Endothelial cell of umbilical vein (primary cell): ENCODE measurements around the gene COPS4. TPM values are rescaled to one million over a fixed set of nuclear protein-coding genes. Genes with fewer than 3 reads are reported as not detected.

Experiments
- BruUV-seq: library from RNA; stranded (reverse); fragments of 400-500 nt; replicated peaks from 2 replicates; lab custom pipeline; 2021; lab: Mats Ljungman, UMichigan
- CTCF ChIA-PET: fragments of 300-600, 350-600 bp; sonication (Branson Sonifier 250); formaldehyde crosslinking; loops from one replicate; lab custom pipeline; 2021; ENCODE audit warnings: antibody characterized with exemption, inconsistent platforms; lab: Charles Lee
- POLR2A ChIA-PET: fragments of 300-600, 350-600 bp; sonication (Branson Sonifier 250); formaldehyde crosslinking; loops from one replicate; lab custom pipeline; 2021; ENCODE audit warnings: antibody characterized with exemption, inconsistent platforms; lab: Charles Lee
- DNase-seq: peaks from one replicate; pipeline ENCODE4 v3.0.0-alpha.2; 2011; ENCODE audit warnings: low read depth, low spot score
- FAIRE-seq: peaks from 2 replicates; lab custom pipeline; 2011; peaks lifted over from hg19 to GRCh38; lab: Jason Lieb, UNC
- H2AFZ ChIP-seq: 2 replicates; pipeline ENCODE4 v1.6.0; 2012; ENCODE audit warnings: low read depth, low read length, control low read depth, inconsistent platforms
- H3K27ac ChIP-seq: 2 replicates; pipeline ENCODE4 v1.5.1; 2011; ENCODE audit warnings: low read depth, mild to moderate bottlenecking, control low read depth, low read length, moderate library complexity; ENCODE audit not compliant: insufficient read depth
- H3K27me3 ChIP-seq, 2 experiments: 2 replicates each; pipeline versions ENCODE4 v1.6.0 to v1.6.1; 2011; ENCODE audit warnings: low read length in 2 of 2, mixed read lengths in 1 of 2; ENCODE audit not compliant: control insufficient read depth in 2 of 2, insufficient read depth in 2 of 2
- H3K36me3 ChIP-seq, 2 experiments: 2 replicates in 1 of 2; 3 replicates in 1 of 2; pipeline ENCODE4 v1.5.1; 2011; ENCODE audit warnings: low read length in 2 of 2, mild to moderate bottlenecking in 1 of 2, moderate library complexity in 1 of 2; ENCODE audit not compliant: control insufficient read depth in 2 of 2, insufficient read depth in 2 of 2; ENCODE audit errors: extremely low read depth in 1 of 2
- H3K4me1 ChIP-seq: 3 replicates; pipeline ENCODE4 v1.5.1; 2011; ENCODE audit warnings: mild to moderate bottlenecking, low read length; ENCODE audit not compliant: control insufficient read depth, insufficient read depth; ENCODE audit errors: extremely low read depth
- H3K4me2 ChIP-seq: 2 replicates; pipeline ENCODE4 v1.6.1; 2011; ENCODE audit warnings: low read length, control low read depth, mixed read lengths; ENCODE audit not compliant: insufficient read depth
- H3K4me3 ChIP-seq, 3 experiments: fragments of 200-600 bp in 1 of 3; sonication (generic), shearing (Covaris generic) in 1 of 3; replicated peaks in 1 of 3; 2 replicates each; pipeline ENCODE4 v1.5.1; 2011 to 2016; ENCODE audit warnings: control low read depth in 3 of 3, low read length in 3 of 3, mild to moderate bottlenecking in 2 of 3, inconsistent platforms in 1 of 3, low read depth in 1 of 3, moderate library complexity in 1 of 3; ENCODE audit not compliant: insufficient read depth in 1 of 3
- H3K79me2 ChIP-seq: 2 replicates; pipeline ENCODE4 v1.6.0; 2012; ENCODE audit warnings: low read length, inconsistent platforms; ENCODE audit not compliant: control insufficient read depth, insufficient read depth
- H3K9ac ChIP-seq: replicated peaks from 2 replicates; pipeline ENCODE3; 2011; ENCODE audit warnings: low read length, control low read depth; ENCODE audit not compliant: insufficient read depth; ENCODE audit errors: extremely low read depth
- H3K9me1 ChIP-seq: replicated peaks from 3 replicates; pipeline ENCODE4 v1.6.0; 2011; ENCODE audit warnings: mild to moderate bottlenecking, low read length; ENCODE audit not compliant: control insufficient read depth, insufficient read depth; ENCODE audit errors: extremely low read depth
- H3K9me3 ChIP-seq: replicated peaks from 2 replicates; pipeline ENCODE4 v1.5.1; 2012; ENCODE audit warnings: low read length, inconsistent platforms; ENCODE audit not compliant: control insufficient read depth, insufficient read depth
- H4K20me1 ChIP-seq: replicated peaks from 2 replicates; pipeline ENCODE3; 2011; ENCODE audit warnings: mild to moderate bottlenecking, low read length; ENCODE audit not compliant: control insufficient read depth, insufficient read depth; ENCODE audit errors: extremely low read depth
- EZH2 ChIP-seq: IDR thresholded peaks from 2 replicates; pipeline ENCODE4 v1.6.1; 2012; ENCODE audit warnings: borderline replicate concordance, low read depth, mild to moderate bottlenecking, moderate library complexity, low read length, inconsistent platforms; ENCODE audit not compliant: severe bottlenecking
- FOS ChIP-seq: IDR thresholded peaks from 2 replicates; pipeline ENCODE4 v1.6.1; 2011; ENCODE audit warnings: mild to moderate bottlenecking, low read length, moderate library complexity, borderline replicate concordance; ENCODE audit not compliant: insufficient read depth
- GATA2 ChIP-seq: IDR thresholded peaks from 2 replicates; pipeline ENCODE4 v1.7.0; 2011; ENCODE audit warnings: low read depth, mild to moderate bottlenecking, moderate library complexity, mixed read lengths, low read length; ENCODE audit not compliant: insufficient read length, insufficient read depth
- JUN ChIP-seq: IDR thresholded peaks from 2 replicates; pipeline ENCODE4 v1.6.1; 2011; ENCODE audit warnings: borderline replicate concordance, low read depth; ENCODE audit not compliant: insufficient read length, insufficient read depth
- POLR2A ChIP-seq: IDR thresholded peaks from 2 replicates; pipeline ENCODE4 v1.6.1; 2012; ENCODE audit warnings: low read depth, mild to moderate bottlenecking, control low read depth, low read length
- POLR2AphosphoS5 ChIP-seq: IDR thresholded peaks from 2 replicates; pipeline ENCODE4 v1.6.1; 2012; ENCODE audit warnings: low read depth, mild to moderate bottlenecking, control low read depth, low read length, moderate library complexity; ENCODE audit not compliant: insufficient read depth
- dilution Hi-C: fragments of 300-500 bp; cut with MboI; formaldehyde crosslinking; loops from one replicate; pipeline ENCODE4 v1.15.0; 2019; ENCODE audit warnings: low sequenced_read_pairs; ENCODE audit not compliant: extremely low pct_ligation_motif_present
- intact Hi-C: fragments of 100-400 bp; cut with micrococcal nuclease; formaldehyde crosslinking; loops from one replicate; pipeline ENCODE4 v1.10.0; 2022
- polyA plus RNA-seq, 4 experiments: library from polyadenylated mRNA; depleted of rRNA in 3 of 4; stranded (reverse) in 3 of 4; unstranded in 1 of 4; fragments of >200 nt; gene quantifications; 2 replicates each; pipeline versions ENCODE4 v1.2.1 to v1.2.3, GENCODE V29; 2011 to 2012; ENCODE audit warnings: missing spikeins in 1 of 4
- total RNA-seq: library from RNA; stranded (reverse); gene quantifications from 2 replicates; pipeline ENCODE4 v1.2.3, GENCODE V29; 2021
- TF ChIP-seq, protein P1 (sequence below): IDR thresholded peaks from 2 replicates; pipeline ENCODE4 v1.6.1; 2011; ENCODE audit not compliant: insufficient read depth, insufficient read length
- TF ChIP-seq, protein P2 (sequence below), 2 donors: IDR thresholded peaks; 1 replicate in 1 of 2; 2 replicates in 1 of 2; pipeline ENCODE4 v1.5.1; 2011; ENCODE audit warnings: low read length in 2 of 2, mild to moderate bottlenecking in 2 of 2, moderate library complexity in 2 of 2, control low read depth in 1 of 2, inconsistent platforms in 1 of 2, low read depth in 1 of 2; ENCODE audit not compliant: insufficient read depth in 1 of 2; ENCODE audit errors: extremely low read depth in 1 of 2

COPS4 gene
- total and polyA plus RNA-seq, 2 donors (not counting 3 experiments of a cell fraction or from before 2014, with no cell fraction given): 29.8 to 53.0 TPM

DNA sequence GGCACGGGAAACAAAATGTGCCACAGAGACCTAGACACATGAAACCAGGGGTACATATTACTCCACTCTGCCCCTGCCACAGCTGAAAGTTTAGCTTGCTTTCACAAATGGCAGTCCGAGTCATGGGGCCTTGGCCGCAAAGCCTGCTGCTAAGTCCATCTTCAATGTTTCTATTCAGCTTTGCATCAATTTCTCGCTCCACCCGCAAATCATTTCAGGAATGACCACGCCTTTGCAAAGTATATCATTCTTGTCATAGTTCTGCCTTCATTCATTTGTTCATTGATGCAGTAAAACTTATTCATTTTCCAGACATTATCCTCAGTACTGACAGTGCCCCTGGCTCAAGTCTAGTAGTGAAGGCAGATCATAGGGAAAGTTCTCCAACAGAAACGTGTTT lies 70.0 kb downstream of the COPS4 start:
- Histone ChIP-seq H3K27me3 (no peaks in the 10 kb centered on the region), H3K36me3 (no peaks in the 10 kb centered on the region), H3K9me3 (no peaks in the 10 kb centered on the region), H4K20me1 (no peaks in the 10 kb centered on the region), H3K4me2 (no peak overlapping the region), H3K27ac (no peak overlapping the region), H3K79me2 (no peaks in the 10 kb centered on the region), H3K4me3 (no peak overlapping the region), H2AFZ (no peak overlapping the region), H3K9ac (no peak overlapping the region), H3K9me1 (no peaks in the 10 kb centered on the region), H3K4me1 (peaks cover 4% of the 10 kb centered on the region)
- FAIRE-seq (no peak), DNase-seq (no peak)
- dilution Hi-C loops (no loop called here), intact Hi-C loops (no loop called here)
- ChIA-PET CTCF (interaction anchor here (1.4 kb wide), 1 partner anchor 31 kb away, joined by 5 read pairs; no protein-coding TSS in a partner anchor), POLR2A (no interaction called here)
- TF ChIP-seq, protein P1, sequence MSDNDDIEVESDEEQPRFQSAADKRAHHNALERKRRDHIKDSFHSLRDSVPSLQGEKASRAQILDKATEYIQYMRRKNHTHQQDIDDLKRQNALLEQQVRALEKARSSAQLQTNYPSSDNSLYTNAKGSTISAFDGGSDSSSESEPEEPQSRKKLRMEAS: no peak
- no peak for TF ChIP-seq POLR2AphosphoS5
- no peak for TF ChIP-seq EZH2
- no peak for TF ChIP-seq GATA2
- no peak for TF ChIP-seq POLR2A
- no peak for TF ChIP-seq JUN
- no peak for TF ChIP-seq FOS
- no TSS peak for BruUV-seq

DNA sequence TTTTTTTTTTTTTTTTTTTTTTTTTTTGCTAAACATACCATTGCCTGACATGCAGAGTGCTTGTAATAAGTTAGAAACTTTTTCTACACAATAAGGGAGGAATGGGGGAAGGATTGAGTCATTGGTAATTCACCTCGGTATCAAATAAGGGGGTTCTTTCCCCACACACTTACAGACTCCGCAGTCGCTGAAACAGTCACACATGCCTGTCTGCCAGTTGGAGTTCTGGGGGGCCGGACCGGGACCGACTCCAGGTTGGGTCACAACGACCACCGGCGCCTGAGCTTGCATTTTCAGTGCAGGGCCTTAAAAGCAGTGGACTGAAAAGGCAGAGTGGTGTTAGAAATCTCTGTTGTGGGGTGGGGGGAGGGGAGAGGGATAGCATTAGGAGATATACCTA lies 72.6 kb downstream of the COPS4 start:
- H4K20me1 ChIP-seq: no peaks in the 10 kb centered on the region
- no peak for DNase-seq
- ChIA-PET POLR2A (no interaction called here), CTCF (interaction anchor here (0.6 kb wide), 1 partner anchor 638 kb away, joined by 3 read pairs; no protein-coding TSS in a partner anchor)
- H2AFZ ChIP-seq: no peak overlapping the region
- no peak overlapping the region for H3K27ac ChIP-seq
- BruUV-seq: no TSS peak
- H3K4me3 ChIP-seq: no peak overlapping the region
- dilution Hi-C loops: no loop called here
- FAIRE-seq: no peak
- no peaks in the 10 kb centered on the region for H3K27me3 ChIP-seq
- H3K9me3 ChIP-seq: no peaks in the 10 kb centered on the region
- intact Hi-C loops: no loop called here
- no peaks in the 10 kb centered on the region for H3K36me3 ChIP-seq
- no peak for TF ChIP-seq POLR2AphosphoS5
- no peak for TF ChIP-seq GATA2
- TF ChIP-seq, protein P2, sequence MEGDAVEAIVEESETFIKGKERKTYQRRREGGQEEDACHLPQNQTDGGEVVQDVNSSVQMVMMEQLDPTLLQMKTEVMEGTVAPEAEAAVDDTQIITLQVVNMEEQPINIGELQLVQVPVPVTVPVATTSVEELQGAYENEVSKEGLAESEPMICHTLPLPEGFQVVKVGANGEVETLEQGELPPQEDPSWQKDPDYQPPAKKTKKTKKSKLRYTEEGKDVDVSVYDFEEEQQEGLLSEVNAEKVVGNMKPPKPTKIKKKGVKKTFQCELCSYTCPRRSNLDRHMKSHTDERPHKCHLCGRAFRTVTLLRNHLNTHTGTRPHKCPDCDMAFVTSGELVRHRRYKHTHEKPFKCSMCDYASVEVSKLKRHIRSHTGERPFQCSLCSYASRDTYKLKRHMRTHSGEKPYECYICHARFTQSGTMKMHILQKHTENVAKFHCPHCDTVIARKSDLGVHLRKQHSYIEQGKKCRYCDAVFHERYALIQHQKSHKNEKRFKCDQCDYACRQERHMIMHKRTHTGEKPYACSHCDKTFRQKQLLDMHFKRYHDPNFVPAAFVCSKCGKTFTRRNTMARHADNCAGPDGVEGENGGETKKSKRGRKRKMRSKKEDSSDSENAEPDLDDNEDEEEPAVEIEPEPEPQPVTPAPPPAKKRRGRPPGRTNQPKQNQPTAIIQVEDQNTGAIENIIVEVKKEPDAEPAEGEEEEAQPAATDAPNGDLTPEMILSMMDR (IDR thresholded peaks at IDR 0.05; ENCODE audit: extremely low read depth in 1 of 2, insufficient read depth in 1 of 2, low read depth in 1 of 2, low read length in 2 of 2): no peak
- H3K9me1 ChIP-seq: no peaks in the 10 kb centered on the region
- no peaks in the 10 kb centered on the region for H3K79me2 ChIP-seq
- H3K9ac ChIP-seq: no peak overlapping the region
- peaks cover 11% of the 10 kb centered on the region for H3K4me1 ChIP-seq
- H3K4me2 ChIP-seq: no peak overlapping the region
